DND-41 (cell line): ENCODE measurements around the gene TRDMT1.

ENCODE experiments used
- ATAC-seq: fragments of 200-7000 bp; cut with Tn5 transposase; 3 replicates; pipeline ENCODE4 v1.9.1; 2021; ENCODE audit warnings: low read depth; ENCODE audit not compliant: insufficient read depth
- DNase-seq: peaks from one replicate; pipeline ENCODE4 v3.0.0-alpha.2; 2020
- H2AFZ ChIP-seq: 2 replicates; pipeline ENCODE4 v1.6.0; 2012; ENCODE audit warnings: low read depth, low read length
- H3K27ac ChIP-seq: 2 replicates; pipeline ENCODE4 v1.5.1; 2012; ENCODE audit warnings: low read length, inconsistent platforms
- H3K27me3 ChIP-seq: fragments of 200-600 bp; sonication (generic); 2 replicates; pipeline ENCODE4 v1.6.0; 2012; ENCODE audit warnings: low read length, mild to moderate bottlenecking, inconsistent platforms; ENCODE audit not compliant: insufficient read depth, poor library complexity
- H3K36me3 ChIP-seq: 2 replicates; pipeline ENCODE4 v1.5.1; 2012; ENCODE audit warnings: low read length, inconsistent platforms; ENCODE audit not compliant: insufficient read depth
- H3K4me1 ChIP-seq: 2 replicates; pipeline ENCODE4 v1.5.1; 2012; ENCODE audit warnings: mild to moderate bottlenecking, low read length; ENCODE audit not compliant: insufficient read depth
- H3K4me2 ChIP-seq: 2 replicates; pipeline ENCODE4 v1.6.0; 2012; ENCODE audit warnings: mild to moderate bottlenecking, moderate library complexity, low read length, inconsistent platforms; ENCODE audit not compliant: insufficient read depth
- H3K4me3 ChIP-seq, 2 experiments: fragments of 200-600 bp in 1 of 2; shearing (Covaris generic) in 1 of 2; 2 replicates each; pipeline ENCODE4 v1.5.1; 2012 to 2016; ENCODE audit warnings: inconsistent platforms in 2 of 2, low read length in 2 of 2, mild to moderate bottlenecking in 2 of 2, low read depth in 1 of 2, moderate library complexity in 1 of 2
- H3K79me2 ChIP-seq: 2 replicates; pipeline ENCODE4 v1.6.0; 2012; ENCODE audit warnings: low read length, inconsistent platforms; ENCODE audit not compliant: insufficient read depth
- H3K9ac ChIP-seq: 2 replicates; pipeline ENCODE4 v1.6.0; 2012; ENCODE audit warnings: low read depth, mild to moderate bottlenecking, inconsistent platforms, low read length, moderate library complexity
- H3K9me3 ChIP-seq: 2 replicates; pipeline ENCODE4 v1.5.1; 2012; ENCODE audit warnings: low read length, moderate library complexity, mild to moderate bottlenecking, inconsistent platforms; ENCODE audit not compliant: insufficient read depth, severe bottlenecking
- H4K20me1 ChIP-seq: 2 replicates; pipeline ENCODE4 v1.6.0; 2012; ENCODE audit warnings: low read length; ENCODE audit not compliant: insufficient read depth
- CTCF ChIP-seq: IDR thresholded peaks from 2 replicates; pipeline ENCODE4 v1.5.1; 2012; ENCODE audit warnings: borderline replicate concordance, low read length, moderate library complexity, mild to moderate bottlenecking; ENCODE audit not compliant: poor library complexity, severe bottlenecking; ENCODE audit errors: extremely low read depth
- EZH2 ChIP-seq: IDR thresholded peaks from 3 replicates; pipeline ENCODE4 v1.6.1; 2012; ENCODE audit warnings: borderline replicate concordance, low read depth, mild to moderate bottlenecking, moderate library complexity, low read length, inconsistent platforms; ENCODE audit not compliant: severe bottlenecking

Gene TRDMT1

GRCh38 chr10:17216217-17216900 is 14.9 kb upstream of the TRDMT1 start:
- Histone ChIP-seq H3K36me3 (no peaks in the 10 kb centered on the region), H3K79me2 (no peaks in the 10 kb centered on the region), H3K9me3 (no peaks in the 10 kb centered on the region), H3K4me1 (peaks cover 9% of the 10 kb centered on the region), H3K9ac (no peak overlapping the region), H4K20me1 (no peaks in the 10 kb centered on the region), H2AFZ (no peak overlapping the region), H3K27ac (peak overlapping the region; percentile 27), H3K27me3 (no peaks in the 10 kb centered on the region), H3K4me2 (no peak overlapping the region), H3K4me3 (no peak overlapping the region)
- DNase-seq (no peak), ATAC-seq (peak; percentile 86)
- no peak for TF ChIP-seq CTCF
- no peak for TF ChIP-seq EZH2

GRCh38 chr10:17215782-17216122 is 14.3 kb upstream of the TRDMT1 start:
- no peak for ATAC-seq

GRCh38 chr10:17214971-17215781 is 13.7 kb upstream of the TRDMT1 start:
- no peak for TF ChIP-seq EZH2
- no peak for TF ChIP-seq CTCF
- Histone ChIP-seq H3K27ac (no peak overlapping the region), H4K20me1 (no peaks in the 10 kb centered on the region), H3K9me3 (no peaks in the 10 kb centered on the region), H2AFZ (no peak overlapping the region), H3K36me3 (no peaks in the 10 kb centered on the region), H3K4me1 (peaks cover 9% of the 10 kb centered on the region), H3K4me3 (no peak overlapping the region), H3K79me2 (no peaks in the 10 kb centered on the region), H3K9ac (no peak overlapping the region), H3K27me3 (no peaks in the 10 kb centered on the region), H3K4me2 (no peak overlapping the region)
- ATAC-seq: no peak
- DNase-seq: no peak

More at GRCh38 chr10:17215782-17216122, 14.3 kb upstream of the TRDMT1 start:
- Histone ChIP-seq H3K9me3 (no peaks in the 10 kb centered on the region), H3K36me3 (no peaks in the 10 kb centered on the region), H3K27me3 (no peaks in the 10 kb centered on the region), H3K27ac (no peak overlapping the region), H2AFZ (no peak overlapping the region), H4K20me1 (no peaks in the 10 kb centered on the region), H3K4me1 (peaks cover 9% of the 10 kb centered on the region), H3K9ac (no peak overlapping the region), H3K4me3 (no peak overlapping the region), H3K4me2 (no peak overlapping the region), H3K79me2 (no peaks in the 10 kb centered on the region)
- no peak for DNase-seq
- TF ChIP-seq CTCF: no peak
- TF ChIP-seq EZH2: no peak
